Measurements from ENCODE around the gene NXF3.
"Not testable (repeated sequence)": the region's sequence is repeated elsewhere in the genome, so short reads cannot be mapped to it uniquely, and the experiment has no call there.

Gene NXF3
- total RNA-seq, result 1.1 to 7.8 (median 3.6) reads per million in 17 experiments

GRCh38 chrX:103092942-103093341 is at the start of gene NXF3:
NXF3 (minus strand) TSS chrX:103093143; CDS start chrX:103093023, 120 bp downstream.
- peak; percentile 29 to 60 (median 39) for DNase-seq

- DNase-seq, result not testable (repeated sequence)
These were observed 43.6 kb upstream of the NXF3 start for GRCh38 chrX:103136528-103136927.

GRCh38 chrX:103124284-103124683 is 31.3 kb upstream of the NXF3 start:
- DNase-seq, result no peak

- no peak for DNase-seq
These were observed 27.8 kb upstream of the NXF3 start for GRCh38 chrX:103120748-103121147.

GRCh38 chrX:103116970-103117369 is 24.0 kb upstream of the NXF3 start:
- DNase-seq, result not testable (repeated sequence)

- DNase-seq, result not testable (repeated sequence)
These were observed 16.6 kb upstream of the NXF3 start for GRCh38 chrX:103109497-103109896.

- DNase-seq, result no peak
These were observed 14.9 kb upstream of the NXF3 start for GRCh38 chrX:103107836-103108235.

- not testable (repeated sequence) for DNase-seq
These were observed 14.3 kb upstream of the NXF3 start for GRCh38 chrX:103107227-103107737.

- not testable (repeated sequence) for DNase-seq
These were observed 11.4 kb upstream of the NXF3 start for GRCh38 chrX:103104370-103104769.

- not testable (repeated sequence) for DNase-seq
These were observed 10.9 kb upstream of the NXF3 start for GRCh38 chrX:103103866-103104265.

- no peak for DNase-seq
These were observed 8.5 kb upstream of the NXF3 start for GRCh38 chrX:103101299-103102042.

GRCh38 chrX:103100484-103100883 is 7.5 kb upstream of the NXF3 start:
- DNase-seq, result no peak

GRCh38 chrX:103099691-103100090 is 6.7 kb upstream of the NXF3 start:
- no peak for DNase-seq

GRCh38 chrX:103098488-103098887 is 5.5 kb upstream of the NXF3 start:
- no peak for DNase-seq

GRCh38 chrX:103081051-103081450 is 11.9 kb downstream of the NXF3 start:
- DNase-seq, result no peak

GRCh38 chrX:103073467-103073866 is 19.5 kb downstream of the NXF3 start:
- DNase-seq, result no peak

GRCh38 chrX:103066606-103067005 is 26.3 kb downstream of the NXF3 start:
- no peak for DNase-seq

GRCh38 chrX:103063918-103064434 is 29.0 kb downstream of the NXF3 start, which contains the start of gene BEX1:
BEX1 (minus strand) TSS chrX:103064171; CDS start chrX:103063274, 897 bp downstream.
- peak in 3 of 4 experiments; percentile 12 to 20 (median 15) for DNase-seq

GRCh38 chrX:103063191-103063845 is 29.6 kb downstream of the NXF3 start:
- peak in 3 of 4 experiments; percentile 11 to 40 (median 39) for DNase-seq

- no peak for DNase-seq
These were observed 31.5 kb downstream of the NXF3 start for GRCh38 chrX:103061486-103061885.

- DNase-seq, result no peak
These were observed 36.0 kb downstream of the NXF3 start for GRCh38 chrX:103056902-103057301.

- no peak for DNase-seq
These were observed 40.3 kb downstream of the NXF3 start for GRCh38 chrX:103052625-103053024.

- DNase-seq, result no peak
These were observed 41.6 kb downstream of the NXF3 start for GRCh38 chrX:103051260-103051789.
